Thymus (tissue), 11 donors: ENCODE results near the gene CDKL2. TPM values are rescaled to one million over a fixed set of nuclear protein-coding genes. Genes with fewer than 3 reads are reported as not detected.

Experiments
- DNase-seq, 9 donors: peaks; one replicate each; pipeline ENCODE4 v3.0.0-alpha.2; 2013; ENCODE audit warnings: low spot score in 9 of 9, low read depth in 6 of 9, missing footprints in 1 of 9
- H3K27ac ChIP-seq, 2 donors: one replicate each; pipeline ENCODE4 v1.5.1; 2013; ENCODE audit warnings: control low read depth in 1 of 2, low read depth in 1 of 2, low read length in 1 of 2, mild to moderate bottlenecking in 1 of 2, moderate library complexity in 1 of 2
- H3K27me3 ChIP-seq, 2 donors: one replicate each; pipeline ENCODE4 v1.5.1; 2013; ENCODE audit warnings: low read length in 1 of 2; ENCODE audit not compliant: control insufficient read depth in 2 of 2, insufficient read depth in 1 of 2
- H3K36me3 ChIP-seq, 2 donors: one replicate each; pipeline ENCODE4 v1.5.1; 2013; ENCODE audit warnings: low read length in 1 of 2, mild to moderate bottlenecking in 1 of 2, moderate library complexity in 1 of 2; ENCODE audit not compliant: control insufficient read depth in 2 of 2, insufficient read depth in 2 of 2
- H3K4me1 ChIP-seq, 2 donors: one replicate each; pipeline ENCODE4 v1.5.1; 2013; ENCODE audit warnings: low read length in 2 of 2; ENCODE audit not compliant: control insufficient read depth in 2 of 2, insufficient read depth in 2 of 2
- H3K4me3 ChIP-seq, 2 donors: one replicate each; pipeline ENCODE4 v1.5.1; 2013; ENCODE audit warnings: low read length in 2 of 2, control low read depth in 1 of 2, mild to moderate bottlenecking in 1 of 2
- H3K9me3 ChIP-seq, 2 donors: one replicate each; pipeline ENCODE4 v1.5.1; 2013; ENCODE audit warnings: low read length in 1 of 2, mild to moderate bottlenecking in 1 of 2; ENCODE audit not compliant: control insufficient read depth in 2 of 2, insufficient read depth in 1 of 2
- WGBS: extraction: QIAGEN DNeasy Blood & Tissue Kit; methylation state at CpG from one replicate; pipeline ENCODE4 v1.1.7; 2013; 5-methylcytosine and 5-hydroxymethylcytosine counted together
- polyA plus RNA-seq: library from polyadenylated mRNA; stranded (reverse); fragments of 200-250 nt; gene quantifications from one replicate; pipeline ENCODE4 v1.2.3, GENCODE V29; 2013
- total RNA-seq: library from RNA; stranded (reverse); fragments of 120-200 nt; gene quantifications from one replicate; pipeline ENCODE4 v1.2.4, GENCODE V29; 2013
- donor health status: healthy.

Gene CDKL2
- total and polyA plus RNA-seq, 2 donors: 0.14 to 0.25 TPM

DNA sequence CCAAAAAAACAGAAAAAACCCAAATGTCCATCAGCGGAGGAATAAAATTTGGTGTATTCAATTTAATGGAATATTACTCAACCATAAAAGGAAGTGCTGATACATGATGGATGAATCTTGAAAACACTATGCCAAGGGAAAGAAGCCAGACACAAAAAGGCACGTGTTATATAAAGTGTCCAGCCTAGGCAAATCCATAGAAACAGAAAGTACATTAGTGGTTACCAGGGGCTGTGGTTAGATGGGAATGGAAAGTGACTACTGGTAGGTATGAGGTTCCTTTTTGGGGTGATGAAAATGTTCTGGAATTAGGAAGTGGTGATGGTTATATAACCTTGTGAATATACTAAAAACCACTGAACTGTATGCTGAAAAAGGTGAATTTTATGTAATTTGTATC, 3.5 kb upstream of the CDKL2 start:
- DNase-seq: no peak
- Histone ChIP-seq H3K4me1 (peaks cover 2 to 10% of the 10 kb centered on the region in 2 donors), H3K4me3 (no peak overlapping the region), H3K27ac (no peak overlapping the region), H3K27me3 (peaks cover 0 to 7% of the 10 kb centered on the region in 2 donors), H3K9me3 (no peaks in the 10 kb centered on the region), H3K36me3 (no peaks in the 10 kb centered on the region)
- WGBS: 87% methylated on average over 2 of the region's 2 CpGs

DNA sequence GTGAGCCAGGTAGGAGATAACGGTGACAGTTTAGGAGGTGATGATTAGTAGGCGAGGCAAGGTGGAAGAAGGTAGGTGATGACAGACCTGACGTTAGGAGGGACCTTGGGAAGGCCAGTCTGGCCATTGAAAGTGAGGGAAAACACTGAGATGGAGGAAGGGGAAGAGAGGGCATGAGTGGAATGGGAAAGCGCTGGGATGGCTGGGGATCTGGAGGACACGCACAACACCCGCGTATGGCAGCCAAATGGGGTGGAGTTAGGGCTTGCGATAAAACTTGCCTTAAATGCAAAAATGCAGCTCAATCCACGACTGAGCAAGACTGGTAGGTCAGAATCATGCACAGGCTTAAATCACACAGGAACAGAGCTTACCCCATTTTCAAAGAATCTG, 605 bp upstream of the CDKL2 start:
- H3K27me3 ChIP-seq: peaks cover 0 to 7% of the 10 kb centered on the region in 2 donors
- 78% methylated on average over 9 of the region's 9 CpGs for WGBS
- peak in 1 of 9 donors; percentile 2 for DNase-seq
- H3K36me3 ChIP-seq: no peaks in the 10 kb centered on the region
- peak overlapping the region; percentile 54 to 56 for H3K4me3 ChIP-seq
- H3K9me3 ChIP-seq: no peaks in the 10 kb centered on the region
- H3K27ac ChIP-seq: no peak overlapping the region
- H3K4me1 ChIP-seq: peaks cover 2 to 10% of the 10 kb centered on the region in 2 donors

DNA sequence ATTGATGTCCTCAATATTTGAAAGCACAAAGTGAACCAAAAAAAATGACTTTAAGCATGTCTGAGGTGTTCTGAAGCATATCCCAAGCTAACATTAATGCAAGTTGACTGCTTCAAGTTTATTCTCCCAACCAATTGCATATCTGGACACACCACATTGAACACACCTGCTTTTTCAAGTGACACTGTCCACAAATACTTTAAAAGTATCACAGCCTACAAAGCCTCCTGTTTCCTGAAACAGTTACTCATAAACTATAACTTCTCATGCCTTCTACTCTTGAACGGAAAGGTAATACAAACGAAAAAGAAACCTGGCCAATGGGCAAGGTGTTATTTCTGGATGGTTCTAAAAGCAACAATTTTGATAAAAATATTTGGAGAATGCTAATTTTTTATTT, 1.1 kb downstream of the CDKL2 start:
- 70% methylated on average over 2 of the region's 2 CpGs for WGBS
- no peaks in the 10 kb centered on the region for H3K36me3 ChIP-seq
- H3K4me3 ChIP-seq: no peak overlapping the region
- H3K27ac ChIP-seq: no peak overlapping the region
- DNase-seq: no peak
- no peaks in the 10 kb centered on the region for H3K9me3 ChIP-seq
- peaks cover 2 to 10% of the 10 kb centered on the region in 2 donors for H3K4me1 ChIP-seq
- peaks cover 0 to 7% of the 10 kb centered on the region in 2 donors for H3K27me3 ChIP-seq

- H3K36me3 ChIP-seq: no peaks in the 10 kb centered on the region
- H3K27me3 ChIP-seq: no peaks in the 10 kb centered on the region
- 95% methylated on average over 5 of the region's 5 CpGs for WGBS
- no peaks in the 10 kb centered on the region for H3K9me3 ChIP-seq
- H3K4me3 ChIP-seq: no peak overlapping the region
- H3K4me1 ChIP-seq: no peaks in the 10 kb centered on the region
- no peak for DNase-seq
- no peak overlapping the region for H3K27ac ChIP-seq
Observed at GRCh38 chr4:75623026-75623425, 7.3 kb downstream of the CDKL2 start.

GRCh38 chr4:75621715-75622114, 8.6 kb downstream of the CDKL2 start:
- Histone ChIP-seq H3K27ac (no peak overlapping the region), H3K9me3 (no peaks in the 10 kb centered on the region), H3K4me1 (no peaks in the 10 kb centered on the region), H3K36me3 (no peaks in the 10 kb centered on the region), H3K4me3 (no peak overlapping the region), H3K27me3 (no peaks in the 10 kb centered on the region)
- no peak for DNase-seq

DNA sequence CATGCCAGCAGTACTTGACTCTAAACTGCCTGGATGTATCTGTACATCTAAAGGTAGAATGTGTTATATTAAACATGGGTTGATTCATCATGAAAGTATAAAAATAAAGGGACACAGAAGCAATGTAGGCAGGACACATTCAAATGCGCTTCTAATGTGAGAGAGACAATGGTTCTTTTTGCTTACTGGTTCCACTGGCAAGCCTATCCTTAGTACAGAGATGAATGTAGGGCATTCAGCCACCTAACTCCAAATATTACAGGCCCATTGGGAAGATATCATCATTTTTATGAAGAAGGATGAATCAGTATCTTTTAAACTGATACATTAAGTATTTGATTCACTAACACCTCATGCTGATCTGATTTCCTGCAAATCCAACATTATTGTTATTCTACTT, 18.0 kb downstream of the CDKL2 start:
- no peak for DNase-seq
- Histone ChIP-seq H3K36me3 (no peaks in the 10 kb centered on the region), H3K9me3 (no peaks in the 10 kb centered on the region), H3K27me3 (no peaks in the 10 kb centered on the region), H3K4me3 (no peak overlapping the region), H3K4me1 (no peaks in the 10 kb centered on the region), H3K27ac (no peak overlapping the region)
- WGBS: 96% methylated on average over 1 of the region's 1 CpG

DNA sequence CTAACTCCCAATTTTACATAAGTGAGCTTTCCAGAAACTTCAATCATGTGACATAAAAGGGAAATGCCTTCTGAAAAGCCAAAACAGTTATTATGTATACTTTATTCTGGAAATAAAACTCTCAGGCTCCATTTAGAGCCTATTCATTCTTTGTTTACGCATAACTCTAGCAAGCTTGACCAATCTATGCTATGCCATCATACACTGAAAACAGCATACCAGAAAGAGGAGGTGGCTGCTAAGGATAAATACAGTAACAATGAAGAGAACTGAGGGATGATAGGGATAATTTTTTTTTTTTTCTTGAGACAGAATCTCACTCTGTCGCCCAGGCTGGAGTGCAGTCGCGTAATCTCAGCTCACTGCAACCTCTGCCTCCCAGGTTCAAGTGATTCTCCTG, 24.4 kb downstream of the CDKL2 start:
- no peak overlapping the region for H3K27ac ChIP-seq
- H3K4me3 ChIP-seq: no peak overlapping the region
- no peak for DNase-seq
- 98% methylated on average over 4 of the region's 4 CpGs for WGBS
- H3K9me3 ChIP-seq: no peaks in the 10 kb centered on the region
- H3K36me3 ChIP-seq: no peaks in the 10 kb centered on the region
- H3K27me3 ChIP-seq: no peaks in the 10 kb centered on the region
- no peaks in the 10 kb centered on the region for H3K4me1 ChIP-seq

GRCh38 chr4:75599647-75600046, 30.7 kb downstream of the CDKL2 start:
- Histone ChIP-seq H3K36me3 (no peaks in the 10 kb centered on the region), H3K9me3 (no peaks in the 10 kb centered on the region), H3K27me3 (no peaks in the 10 kb centered on the region), H3K4me3 (no peak overlapping the region), H3K27ac (no peak overlapping the region), H3K4me1 (no peaks in the 10 kb centered on the region)
- 97% methylated on average over 4 of the region's 4 CpGs for WGBS
- DNase-seq: no peak

GRCh38 chr4:75598390-75598789, 31.9 kb downstream of the CDKL2 start:
- no peak overlapping the region for H3K4me3 ChIP-seq
- H3K9me3 ChIP-seq: no peaks in the 10 kb centered on the region
- WGBS: 57% methylated on average over 3 of the region's 3 CpGs
- DNase-seq: no peak
- no peak overlapping the region for H3K27ac ChIP-seq
- H3K27me3 ChIP-seq: no peaks in the 10 kb centered on the region
- H3K4me1 ChIP-seq: no peaks in the 10 kb centered on the region
- H3K36me3 ChIP-seq: no peaks in the 10 kb centered on the region

GRCh38 chr4:75596061-75596460, 34.3 kb downstream of the CDKL2 start:
- H3K27me3 ChIP-seq: no peaks in the 10 kb centered on the region
- no peaks in the 10 kb centered on the region for H3K9me3 ChIP-seq
- 95% methylated on average over 3 of the region's 3 CpGs for WGBS
- H3K4me1 ChIP-seq: no peaks in the 10 kb centered on the region
- no peak overlapping the region for H3K27ac ChIP-seq
- H3K4me3 ChIP-seq: no peak overlapping the region
- H3K36me3 ChIP-seq: no peaks in the 10 kb centered on the region
- DNase-seq: no peak
